Trophoblast cell (in vitro differentiated cells and primary cell): ENCODE data around the gene ANTXR1.

Experiments
- DNase-seq, 2 donors: peaks; one replicate each; pipeline ENCODE4 v3.0.0-alpha.2; 2016
- H2AFZ ChIP-seq: 2 replicates; pipeline ENCODE4 v1.6.1; 2013; ENCODE audit warnings: low read length, moderate library complexity, mild to moderate bottlenecking; ENCODE audit not compliant: insufficient read depth, poor library complexity
- H2AK5ac ChIP-seq: 2 replicates; pipeline ENCODE4 v1.6.1; 2013; ENCODE audit warnings: mild to moderate bottlenecking, low read length
- H2BK120ac ChIP-seq: 2 replicates; pipeline ENCODE4 v1.6.1; 2013; ENCODE audit warnings: low read length, mild to moderate bottlenecking, moderate library complexity; ENCODE audit not compliant: insufficient read depth, poor library complexity
- H2BK12ac ChIP-seq: 2 replicates; pipeline ENCODE4 v1.6.1; 2013; ENCODE audit warnings: mild to moderate bottlenecking, low read length, moderate library complexity
- H2BK5ac ChIP-seq: 2 replicates; pipeline ENCODE4 v1.6.1; 2013; ENCODE audit warnings: low read length, low read depth, moderate library complexity, mild to moderate bottlenecking; ENCODE audit not compliant: poor library complexity
- H3K14ac ChIP-seq: 2 replicates; pipeline ENCODE4 v1.6.1; 2013; ENCODE audit warnings: mild to moderate bottlenecking, low read length
- H3K18ac ChIP-seq: 2 replicates; pipeline ENCODE4 v1.6.1; 2013; ENCODE audit warnings: mild to moderate bottlenecking, low read length
- H3K23ac ChIP-seq: 2 replicates; pipeline ENCODE4 v1.6.1; 2013; ENCODE audit warnings: low read length
- H3K27ac ChIP-seq: 2 replicates; pipeline ENCODE4 v1.5.1; 2013; ENCODE audit warnings: low read depth, mild to moderate bottlenecking, inconsistent platforms, low read length, moderate library complexity
- H3K27me3 ChIP-seq: 2 replicates; pipeline ENCODE4 v1.6.1; 2013; ENCODE audit warnings: inconsistent platforms, mild to moderate bottlenecking, low read length, moderate library complexity; ENCODE audit not compliant: insufficient read depth
- H3K36me3 ChIP-seq, 2 experiments: 1 replicate in 1 of 2; 2 replicates in 1 of 2; pipeline ENCODE4 v1.6.1; 2013; ENCODE audit warnings: low read length in 2 of 2, mild to moderate bottlenecking in 2 of 2, moderate library complexity in 1 of 2; ENCODE audit not compliant: insufficient read depth in 2 of 2, control insufficient read depth in 1 of 2
- H3K4ac ChIP-seq: 2 replicates; pipeline ENCODE4 v1.6.1; 2013; ENCODE audit warnings: low read depth, mild to moderate bottlenecking, low read length, moderate library complexity
- H3K4me1 ChIP-seq, 2 experiments: 1 replicate in 1 of 2; 2 replicates in 1 of 2; pipeline ENCODE4 v1.6.1; 2013; ENCODE audit warnings: low read length in 2 of 2, mild to moderate bottlenecking in 2 of 2, moderate library complexity in 1 of 2; ENCODE audit not compliant: insufficient read depth in 2 of 2, control insufficient read depth in 1 of 2
- H3K4me2 ChIP-seq: 2 replicates; pipeline ENCODE4 v1.6.1; 2013; ENCODE audit warnings: inconsistent platforms, mild to moderate bottlenecking, low read length, moderate library complexity
- H3K4me3 ChIP-seq: 2 replicates; pipeline ENCODE4 v1.5.1; 2013; ENCODE audit warnings: mild to moderate bottlenecking, low read depth, low read length, inconsistent platforms
- H3K79me1 ChIP-seq: one replicate; pipeline ENCODE4 v1.6.1; 2013; ENCODE audit warnings: low read length
- H3K79me2 ChIP-seq: 2 replicates; pipeline ENCODE4 v1.6.1; 2013; ENCODE audit warnings: low read length, mild to moderate bottlenecking; ENCODE audit not compliant: control insufficient read depth, insufficient read depth, poor library complexity
- H3K9ac ChIP-seq: 2 replicates; pipeline ENCODE4 v1.6.1; 2013; ENCODE audit warnings: mild to moderate bottlenecking, low read length
- H3K9me3 ChIP-seq: 2 replicates; pipeline ENCODE4 v1.6.1; 2013; ENCODE audit warnings: low read depth, mild to moderate bottlenecking, control low read depth, inconsistent platforms, low read length; ENCODE audit not compliant: insufficient read depth
- H4K12ac ChIP-seq: 2 replicates; pipeline ENCODE4 v1.6.1; 2013; ENCODE audit warnings: low read depth, mild to moderate bottlenecking, low read length, moderate library complexity
- H4K8ac ChIP-seq: 2 replicates; pipeline ENCODE4 v1.6.1; 2013; ENCODE audit warnings: low read depth, mild to moderate bottlenecking, low read length, moderate library complexity
- H4K91ac ChIP-seq: one replicate; pipeline ENCODE4 v1.6.1; 2013; ENCODE audit warnings: low read depth, mild to moderate bottlenecking, low read length, moderate library complexity
- WGBS: extraction: QIAGEN DNeasy Blood & Tissue Kit; methylation state at CpG from one replicate; pipeline ENCODE4 v1.1.7; 2013; ENCODE audit warnings: missing lambda C conversion rate; ENCODE audit not compliant: insufficient read length, insufficient coverage; ENCODE audit errors: extremely low coverage; 5-methylcytosine and 5-hydroxymethylcytosine counted together

ANTXR1 gene

DNA sequence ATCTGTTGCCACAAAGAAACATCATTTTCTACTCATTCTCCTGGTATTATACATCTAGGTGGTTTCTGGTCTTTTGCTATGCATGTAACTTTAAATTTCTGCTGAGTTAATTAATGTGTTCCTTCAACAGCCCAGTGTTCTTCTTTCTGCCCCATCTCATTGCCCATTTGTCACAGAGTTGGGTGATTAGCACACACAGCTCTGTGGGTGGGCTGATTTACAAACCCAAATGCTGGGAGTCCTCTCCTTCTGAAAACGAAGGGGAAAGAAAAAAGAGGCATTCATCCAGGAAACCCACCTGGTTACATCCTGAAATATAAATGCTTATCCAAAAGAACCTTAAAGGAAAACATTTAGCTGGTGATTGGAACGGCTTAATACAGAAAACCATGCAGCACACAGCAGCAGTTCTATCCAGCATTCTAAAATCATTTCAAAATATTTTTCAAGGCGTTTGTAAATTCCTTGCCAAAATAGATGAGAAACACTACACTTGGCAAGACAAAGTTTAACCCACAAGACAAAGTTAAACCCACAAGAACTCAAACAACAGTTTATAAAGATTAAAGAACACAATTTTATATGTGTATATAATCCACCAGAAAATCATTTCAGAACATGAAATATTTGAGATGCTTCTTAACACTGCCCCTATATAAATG is 177.9 kb downstream of the ANTXR1 start:
- Histone ChIP-seq H2AK5ac (no peak overlapping the region), H3K4me3 (no peak overlapping the region), H4K12ac (no peak overlapping the region), H2BK12ac (no peak overlapping the region), H3K9me3 (no peaks in the 10 kb centered on the region), H2AFZ (no peak overlapping the region), H3K79me1 (no peaks in the 10 kb centered on the region), H3K4me2 (no peak overlapping the region), H3K23ac (no peak overlapping the region), H3K27me3 (no peaks in the 10 kb centered on the region), H3K4me1 (peaks cover 0 to 4% of the 10 kb centered on the region in 2 experiments), H3K14ac (no peak overlapping the region), H3K79me2 (no peaks in the 10 kb centered on the region), H3K9ac (no peak overlapping the region), H4K8ac (no peak overlapping the region), H3K36me3 (peaks cover 0 to 2% of the 10 kb centered on the region in 2 experiments), H3K4ac (no peak overlapping the region), H3K27ac (no peak overlapping the region), H4K91ac (no peak overlapping the region), H3K18ac (no peak overlapping the region), H2BK120ac (no peak overlapping the region), H2BK5ac (no peak overlapping the region)
- no peak for DNase-seq
- no CpG with 5 or more reads among the region's 3 CpGs for WGBS

DNA sequence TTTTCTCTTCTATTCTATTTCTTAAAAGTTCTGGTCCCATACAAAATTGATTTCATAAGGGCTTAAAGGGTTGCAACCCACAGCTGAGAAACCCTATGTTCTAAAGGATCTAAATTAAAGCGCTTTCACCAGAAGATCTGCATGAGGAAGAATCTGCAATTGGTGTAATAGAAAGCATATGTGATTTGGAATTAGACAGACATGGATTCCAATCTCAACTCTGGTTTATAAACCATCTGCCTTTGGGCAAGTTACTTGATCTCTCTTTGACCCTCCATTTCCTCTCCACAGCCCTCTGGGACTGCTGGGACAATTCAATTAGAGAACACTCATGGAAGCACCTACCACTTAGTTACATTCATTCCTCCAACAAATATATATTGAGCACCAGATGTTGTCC is 178.7 kb downstream of the ANTXR1 start:
- Histone ChIP-seq H3K9ac (no peak overlapping the region), H3K36me3 (peaks cover 0 to 2% of the 10 kb centered on the region in 2 experiments), H3K23ac (no peak overlapping the region), H3K27ac (no peak overlapping the region), H3K79me1 (no peaks in the 10 kb centered on the region), H4K12ac (no peak overlapping the region), H2AK5ac (no peak overlapping the region), H2BK120ac (no peak overlapping the region), H3K14ac (no peak overlapping the region), H3K4me3 (no peak overlapping the region), H3K18ac (no peak overlapping the region), H3K79me2 (no peaks in the 10 kb centered on the region), H3K4me2 (no peak overlapping the region), H2AFZ (no peak overlapping the region), H3K4me1 (peaks cover 0 to 4% of the 10 kb centered on the region in 2 experiments), H3K27me3 (no peaks in the 10 kb centered on the region), H4K8ac (no peak overlapping the region), H3K4ac (no peak overlapping the region), H4K91ac (no peak overlapping the region), H3K9me3 (no peaks in the 10 kb centered on the region), H2BK5ac (no peak overlapping the region), H2BK12ac (no peak overlapping the region)
- DNase-seq = no peak
- no CpG with 5 or more reads among the region's 1 CpG for WGBS

DNA sequence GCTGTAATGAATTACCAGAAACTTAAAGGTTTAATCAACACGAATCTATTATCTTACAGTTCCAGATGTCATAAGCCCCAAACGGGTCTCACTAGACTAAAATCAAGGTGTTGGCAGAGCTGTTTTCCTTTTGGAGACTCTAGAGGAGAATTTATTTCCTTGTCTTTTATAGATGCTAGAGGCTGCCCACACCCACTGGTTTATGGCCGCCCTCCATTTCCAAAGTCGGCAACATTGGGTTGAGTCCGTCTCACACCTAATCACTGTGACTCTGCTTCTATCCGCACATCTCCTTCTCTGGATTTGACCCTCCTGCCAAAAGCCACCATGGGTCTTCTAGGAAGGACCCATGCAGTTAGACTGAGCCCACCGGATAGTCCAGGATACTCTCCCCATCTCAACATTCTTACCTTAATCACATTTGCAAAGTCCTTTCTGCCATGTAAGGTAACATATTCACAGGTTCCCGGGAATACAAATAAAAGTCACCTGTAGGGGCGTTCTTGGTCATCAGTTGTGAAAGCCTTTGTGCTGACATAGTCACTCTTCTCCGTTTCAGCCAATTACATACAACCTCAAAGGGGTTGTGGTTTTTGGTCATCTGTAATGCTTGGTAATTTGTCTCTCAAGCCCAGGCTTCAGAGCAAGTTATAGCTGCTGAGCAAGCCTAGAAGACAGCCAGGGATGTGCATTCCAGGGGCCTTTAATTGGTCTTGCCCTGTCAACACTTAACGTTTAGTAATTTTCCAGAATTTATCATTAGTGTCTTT is 179.4 kb downstream of the ANTXR1 start:
- Histone ChIP-seq H3K27me3 (no peaks in the 10 kb centered on the region), H3K4me3 (no peak overlapping the region), H3K9me3 (no peaks in the 10 kb centered on the region), H2AFZ (no peak overlapping the region), H2BK5ac (no peak overlapping the region), H3K18ac (no peak overlapping the region), H3K4me1 (peaks cover 0 to 4% of the 10 kb centered on the region in 2 experiments), H3K4me2 (no peak overlapping the region), H2AK5ac (no peak overlapping the region), H2BK12ac (no peak overlapping the region), H3K9ac (no peak overlapping the region), H3K4ac (no peak overlapping the region), H3K36me3 (no peaks in the 10 kb centered on the region), H4K91ac (no peak overlapping the region), H4K8ac (no peak overlapping the region), H3K23ac (no peak overlapping the region), H3K79me1 (no peaks in the 10 kb centered on the region), H2BK120ac (no peak overlapping the region), H3K14ac (no peak overlapping the region), H3K27ac (no peak overlapping the region), H4K12ac (no peak overlapping the region), H3K79me2 (no peaks in the 10 kb centered on the region)
- peak in 1 of 2 donors; percentile 37 for DNase-seq
- WGBS = no CpG with 5 or more reads among the region's 11 CpGs

DNA sequence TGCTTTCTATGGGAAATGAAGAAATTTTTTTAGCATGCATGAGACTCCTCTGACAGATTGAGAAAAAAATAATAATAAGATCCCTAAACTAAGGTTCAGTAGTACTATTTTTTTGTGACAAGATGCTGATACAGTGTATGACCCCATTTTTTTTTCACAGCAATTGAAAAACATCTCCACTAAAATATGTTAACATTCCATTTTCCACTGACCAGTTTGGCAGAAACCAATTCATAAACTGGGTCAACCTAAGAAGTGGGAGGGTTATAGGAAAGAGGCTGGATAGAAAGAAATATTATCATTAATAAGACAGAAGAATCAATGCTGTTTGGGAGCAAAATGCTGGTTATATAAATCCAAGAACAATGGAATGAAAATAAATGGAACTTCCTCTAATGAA is 182.7 kb downstream of the ANTXR1 start:
- Histone ChIP-seq H3K4me1 (peaks cover 0 to 4% of the 10 kb centered on the region in 2 experiments), H3K4me3 (no peak overlapping the region), H3K14ac (no peak overlapping the region), H3K79me2 (no peaks in the 10 kb centered on the region), H4K12ac (no peak overlapping the region), H3K4me2 (no peak overlapping the region), H3K27me3 (no peaks in the 10 kb centered on the region), H3K18ac (no peak overlapping the region), H3K23ac (no peak overlapping the region), H3K4ac (no peak overlapping the region), H3K9me3 (no peaks in the 10 kb centered on the region), H3K9ac (no peak overlapping the region), H3K27ac (no peak overlapping the region), H4K91ac (no peak overlapping the region), H2BK5ac (no peak overlapping the region), H2AK5ac (no peak overlapping the region), H3K79me1 (no peaks in the 10 kb centered on the region), H2BK12ac (no peak overlapping the region), H2AFZ (no peak overlapping the region), H3K36me3 (no peaks in the 10 kb centered on the region), H4K8ac (no peak overlapping the region), H2BK120ac (no peak overlapping the region)
- DNase-seq = peak in 1 of 2 donors; percentile 18
